Endothelial cell of umbilical vein (primary cell): Measurements from ENCODE around the gene AMZ1.

Source experiments
- EZH2 ChIP-seq: IDR thresholded peaks from 2 replicates; pipeline ENCODE4 v1.6.1; 2012; ENCODE audit warnings: borderline replicate concordance, low read depth, mild to moderate bottlenecking, moderate library complexity, low read length, inconsistent platforms; ENCODE audit not compliant: severe bottlenecking
- FOS ChIP-seq: IDR thresholded peaks from 2 replicates; pipeline ENCODE4 v1.6.1; 2011; ENCODE audit warnings: mild to moderate bottlenecking, low read length, moderate library complexity, borderline replicate concordance; ENCODE audit not compliant: insufficient read depth
- POLR2AphosphoS5 ChIP-seq: IDR thresholded peaks from 2 replicates; pipeline ENCODE4 v1.6.1; 2012; ENCODE audit warnings: low read depth, mild to moderate bottlenecking, control low read depth, low read length, moderate library complexity; ENCODE audit not compliant: insufficient read depth
- TF ChIP-seq, protein P1 (sequence below), 2 donors: IDR thresholded peaks; 1 replicate in 1 of 2; 2 replicates in 1 of 2; pipeline ENCODE4 v1.5.1; 2011; ENCODE audit warnings: low read length in 2 of 2, mild to moderate bottlenecking in 2 of 2, moderate library complexity in 2 of 2, control low read depth in 1 of 2, inconsistent platforms in 1 of 2, low read depth in 1 of 2; ENCODE audit not compliant: insufficient read depth in 1 of 2; ENCODE audit errors: extremely low read depth in 1 of 2
- TF ChIP-seq, protein P2 (sequence below): IDR thresholded peaks from 2 replicates; pipeline ENCODE4 v1.6.1; 2011; ENCODE audit not compliant: insufficient read depth, insufficient read length

DNA sequence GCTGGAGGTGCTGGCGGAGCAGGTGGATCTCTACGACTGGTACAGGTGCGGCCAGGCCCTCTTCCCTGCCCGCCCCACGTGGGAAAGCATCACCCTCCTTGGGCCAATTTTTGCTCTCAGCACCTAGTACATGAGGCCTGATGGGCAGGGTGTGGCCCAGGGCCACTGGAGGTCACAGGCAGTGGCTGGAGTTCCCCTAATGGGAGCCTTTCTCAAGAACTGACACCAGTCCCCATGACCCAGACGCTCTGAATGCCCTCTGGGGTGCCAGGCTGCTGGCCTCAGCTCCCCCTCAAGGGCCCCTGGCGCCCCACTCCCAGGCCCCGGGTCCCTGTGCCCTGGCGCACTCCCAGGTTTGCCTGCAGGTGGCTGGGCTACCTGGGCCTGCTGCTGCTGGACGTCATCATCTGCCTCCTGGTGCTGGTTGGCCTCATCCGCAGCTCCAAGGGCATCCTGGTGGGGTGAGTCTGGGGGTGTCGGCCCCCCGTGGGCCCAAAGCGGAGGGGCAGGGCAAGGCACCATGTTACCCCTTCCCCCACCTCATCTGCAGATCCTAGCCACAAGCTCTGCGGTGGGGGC, 40.3 kb upstream of the AMZ1 start:
- TF ChIP-seq FOS (no peak), POLR2AphosphoS5 (no peak), EZH2 (no peak)
- TF ChIP-seq, protein P1, sequence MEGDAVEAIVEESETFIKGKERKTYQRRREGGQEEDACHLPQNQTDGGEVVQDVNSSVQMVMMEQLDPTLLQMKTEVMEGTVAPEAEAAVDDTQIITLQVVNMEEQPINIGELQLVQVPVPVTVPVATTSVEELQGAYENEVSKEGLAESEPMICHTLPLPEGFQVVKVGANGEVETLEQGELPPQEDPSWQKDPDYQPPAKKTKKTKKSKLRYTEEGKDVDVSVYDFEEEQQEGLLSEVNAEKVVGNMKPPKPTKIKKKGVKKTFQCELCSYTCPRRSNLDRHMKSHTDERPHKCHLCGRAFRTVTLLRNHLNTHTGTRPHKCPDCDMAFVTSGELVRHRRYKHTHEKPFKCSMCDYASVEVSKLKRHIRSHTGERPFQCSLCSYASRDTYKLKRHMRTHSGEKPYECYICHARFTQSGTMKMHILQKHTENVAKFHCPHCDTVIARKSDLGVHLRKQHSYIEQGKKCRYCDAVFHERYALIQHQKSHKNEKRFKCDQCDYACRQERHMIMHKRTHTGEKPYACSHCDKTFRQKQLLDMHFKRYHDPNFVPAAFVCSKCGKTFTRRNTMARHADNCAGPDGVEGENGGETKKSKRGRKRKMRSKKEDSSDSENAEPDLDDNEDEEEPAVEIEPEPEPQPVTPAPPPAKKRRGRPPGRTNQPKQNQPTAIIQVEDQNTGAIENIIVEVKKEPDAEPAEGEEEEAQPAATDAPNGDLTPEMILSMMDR (IDR thresholded peaks at IDR 0.05; ENCODE audit: extremely low read depth in 1 of 2, insufficient read depth in 1 of 2, low read depth in 1 of 2, low read length in 2 of 2): no peak
- TF ChIP-seq, protein P2, sequence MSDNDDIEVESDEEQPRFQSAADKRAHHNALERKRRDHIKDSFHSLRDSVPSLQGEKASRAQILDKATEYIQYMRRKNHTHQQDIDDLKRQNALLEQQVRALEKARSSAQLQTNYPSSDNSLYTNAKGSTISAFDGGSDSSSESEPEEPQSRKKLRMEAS: no peak
